ENCODE results near the gene EBP.
"Not testable (repeated sequence)": the region's sequence is repeated elsewhere in the genome, so short reads cannot be mapped to it uniquely, and the experiment has no call there.

EBP gene

DNA sequence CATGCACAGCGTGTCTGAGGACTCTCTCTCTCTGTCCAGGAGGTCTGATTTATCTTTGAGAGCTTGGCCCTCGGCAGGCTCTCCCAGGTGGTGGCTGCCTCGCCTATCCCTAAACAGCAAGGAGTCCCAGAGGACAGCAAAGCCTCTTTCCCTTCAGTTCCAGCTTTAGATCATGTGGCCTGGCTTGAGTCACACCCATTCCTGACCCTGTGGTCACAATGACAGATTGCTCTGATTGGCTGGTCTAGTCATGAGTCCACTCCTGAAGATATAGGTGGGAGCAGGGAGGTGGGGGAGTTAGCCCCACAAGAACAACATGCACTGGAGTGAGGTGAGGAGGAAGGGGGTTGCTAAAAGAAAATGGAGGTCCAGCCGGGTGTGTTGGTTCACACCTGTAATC is 24.9 kb upstream of the EBP start:
- no peak for DNase-seq

DNA sequence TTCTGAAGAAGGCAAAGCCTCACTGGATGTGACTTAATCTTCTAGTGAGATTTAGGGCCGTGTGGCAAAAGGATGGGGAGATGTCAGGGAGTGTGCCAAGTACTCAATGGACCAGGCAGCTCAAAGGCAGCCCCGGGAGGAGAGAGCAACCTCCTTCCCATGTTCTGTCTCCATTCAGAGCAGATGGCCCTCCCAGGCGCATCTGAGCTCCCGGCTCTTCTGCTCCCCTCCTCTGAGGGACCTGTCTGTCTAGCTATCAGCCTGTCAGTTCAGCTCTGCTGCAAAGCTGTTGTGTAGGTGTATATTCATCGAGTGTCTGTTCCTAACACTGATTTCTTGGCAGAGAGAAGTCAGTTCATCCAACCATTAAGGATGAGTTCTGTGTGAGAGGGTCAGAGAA is 23.7 kb upstream of the EBP start:
- no peak for DNase-seq

DNA sequence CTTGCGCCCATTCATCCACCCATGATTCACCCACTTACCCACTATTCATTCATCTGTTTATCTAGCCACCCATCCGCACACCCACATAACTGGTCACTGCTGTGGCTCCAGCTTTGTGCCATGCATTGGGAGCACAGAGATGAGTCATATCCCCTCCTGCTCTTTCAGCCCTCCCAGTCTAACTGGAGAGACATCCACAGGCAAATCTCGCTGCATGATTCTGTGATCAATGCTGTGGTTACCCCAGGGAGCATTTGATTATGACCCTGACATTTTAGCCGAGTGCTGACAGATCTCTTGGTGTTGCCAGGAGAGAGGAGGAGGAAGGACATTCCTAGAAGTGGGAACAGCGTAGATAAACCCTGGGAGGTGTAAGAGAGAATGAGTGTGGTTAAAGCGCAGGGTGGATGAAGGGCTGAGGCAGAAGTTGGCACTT is 23.2 kb upstream of the EBP start:
- DNase-seq: no peak

DNA sequence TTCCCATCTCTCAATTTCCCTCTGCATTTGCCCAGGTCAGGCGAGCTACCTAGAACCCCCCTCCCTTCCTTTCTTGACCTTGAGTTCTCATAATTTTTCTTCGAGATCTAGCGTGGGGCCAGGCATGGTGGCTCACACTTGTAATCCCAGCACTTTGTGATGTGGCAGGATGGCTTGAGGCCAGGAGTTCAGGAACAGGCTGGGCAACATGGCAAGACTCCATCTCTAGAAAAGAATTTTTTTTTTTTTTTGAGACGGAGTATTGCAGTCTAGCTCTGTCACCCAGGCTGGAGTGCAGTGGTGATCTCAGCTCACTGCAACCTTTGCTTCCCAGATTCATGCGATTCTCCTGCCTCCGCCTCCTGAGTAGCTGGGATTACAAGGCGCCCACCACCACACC is 17.3 kb upstream of the EBP start:
- DNase-seq: no peak

DNA sequence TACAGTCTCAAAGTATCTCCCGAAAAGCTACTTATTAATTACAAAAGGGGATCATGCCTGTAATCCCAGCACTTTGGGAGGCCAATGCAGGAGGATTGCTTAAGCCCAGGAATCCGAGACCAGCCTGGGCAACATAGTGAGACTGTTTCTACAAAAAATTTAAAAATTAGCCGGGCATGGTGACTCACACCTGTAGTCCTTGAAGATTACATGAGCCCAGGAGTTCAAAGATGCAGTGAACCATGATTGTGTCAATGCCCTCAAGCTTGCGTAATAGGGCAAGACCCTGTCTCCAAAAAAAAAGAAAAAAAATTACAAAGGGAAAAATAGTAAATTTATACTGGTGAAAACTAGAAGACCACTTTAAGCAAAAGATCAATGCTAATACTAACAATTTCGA is 16.1 kb upstream of the EBP start:
- DNase-seq: no peak

DNA sequence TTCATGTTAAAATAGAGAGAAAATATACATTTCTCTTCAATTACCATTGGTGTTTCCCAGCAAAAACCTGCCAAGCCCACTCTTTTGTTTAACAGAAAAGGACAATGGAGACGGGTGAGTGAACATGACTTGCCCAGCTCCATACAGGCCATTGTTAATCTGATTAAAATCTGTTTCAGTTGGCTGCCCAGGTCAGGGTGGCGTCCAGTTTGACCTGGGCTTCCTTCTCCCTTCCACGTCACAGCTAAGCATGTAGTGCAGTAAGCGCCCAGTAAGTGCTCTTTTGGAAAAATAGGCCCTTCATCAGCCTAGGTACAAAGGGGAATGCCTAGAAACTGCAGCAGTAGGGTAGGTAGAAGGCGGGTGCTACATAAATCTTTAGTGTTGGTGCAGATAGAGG is 14.4 kb upstream of the EBP start:
- no peak for DNase-seq

DNA sequence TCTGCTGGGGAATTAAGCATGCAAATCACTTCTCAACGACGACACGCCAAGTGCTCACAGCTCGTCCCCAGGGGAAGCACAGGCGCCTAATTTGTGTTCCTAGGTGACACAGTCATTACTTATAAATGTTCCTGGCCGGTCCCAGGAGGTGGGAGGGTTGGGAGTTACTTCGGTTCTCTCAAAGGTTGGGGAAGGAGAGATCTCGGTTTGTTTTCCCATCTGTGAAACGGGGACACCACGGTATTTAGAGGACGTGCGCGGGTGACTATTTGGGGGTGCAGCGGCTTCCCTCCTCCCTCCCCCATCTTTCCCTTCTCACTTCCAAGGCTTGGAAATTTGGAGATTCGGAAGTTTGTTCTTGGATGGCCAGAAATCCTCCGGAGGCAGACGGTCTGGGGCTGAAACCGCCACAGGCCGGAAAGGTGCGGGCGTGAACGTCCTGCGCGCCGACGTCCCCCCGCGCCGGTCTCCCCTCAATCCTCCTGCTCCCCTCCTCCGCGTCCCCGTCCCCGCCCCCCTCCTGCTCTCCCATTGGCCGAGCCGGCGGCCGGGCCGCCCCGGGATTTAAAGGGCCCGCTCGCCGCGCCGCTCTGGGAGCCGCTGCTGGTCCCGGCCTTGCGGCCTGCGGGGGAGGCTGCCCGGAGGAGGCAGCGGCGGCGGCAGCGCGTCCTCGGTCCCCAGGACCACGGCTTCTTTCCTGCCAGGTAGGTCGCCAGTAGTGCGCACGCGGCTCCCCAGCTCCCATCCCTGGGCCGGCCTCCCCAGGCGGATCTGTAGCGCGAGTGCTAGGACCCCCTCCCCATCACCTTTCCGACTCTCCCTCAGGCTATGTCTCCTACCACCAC is 13.0 kb upstream of the EBP start, which contains the start of gene PORCN:
TSS of gene PORCN (plus strand) at position 593 of the 845 bp plus-strand sequence. CDS start 829 bp downstream, outside the sequence.
- DNase-seq: peak; percentile 67

DNA sequence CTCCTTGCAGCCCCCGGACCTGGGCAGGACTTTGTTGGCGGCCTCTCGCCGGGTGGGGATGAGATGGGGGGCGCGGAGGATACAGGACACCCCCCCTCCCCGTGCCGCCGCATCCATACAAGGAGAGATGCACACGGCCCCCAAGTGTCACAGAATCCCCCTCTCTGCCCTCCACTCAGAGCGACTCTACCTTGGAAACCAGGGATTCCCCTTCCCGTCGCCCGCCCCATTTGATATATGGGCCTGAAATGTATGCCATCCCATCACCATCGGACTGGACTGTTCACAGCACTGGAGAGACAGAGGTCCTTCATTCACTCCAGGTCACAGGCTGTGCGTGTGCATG is 12.4 kb upstream of the EBP start:
- DNase-seq: no peak

DNA sequence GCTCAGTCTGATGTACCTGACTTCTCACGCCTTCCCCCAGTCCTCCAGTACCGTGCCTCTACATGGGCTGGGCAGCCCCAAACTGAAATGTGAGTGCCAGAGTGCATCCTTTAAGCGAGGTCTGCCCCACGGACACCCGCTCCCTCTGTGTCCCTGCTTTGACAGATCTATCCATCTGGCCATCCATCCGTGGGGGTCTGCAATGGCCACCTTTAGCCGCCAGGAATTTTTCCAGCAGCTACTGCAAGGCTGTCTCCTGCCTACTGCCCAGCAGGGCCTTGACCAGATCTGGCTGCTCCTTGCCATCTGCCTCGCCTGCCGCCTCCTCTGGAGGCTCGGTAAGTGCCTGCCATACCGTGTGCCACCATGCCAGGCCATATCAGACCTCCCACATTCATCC is 12.0 kb upstream of the EBP start:
- no peak for DNase-seq

DNA sequence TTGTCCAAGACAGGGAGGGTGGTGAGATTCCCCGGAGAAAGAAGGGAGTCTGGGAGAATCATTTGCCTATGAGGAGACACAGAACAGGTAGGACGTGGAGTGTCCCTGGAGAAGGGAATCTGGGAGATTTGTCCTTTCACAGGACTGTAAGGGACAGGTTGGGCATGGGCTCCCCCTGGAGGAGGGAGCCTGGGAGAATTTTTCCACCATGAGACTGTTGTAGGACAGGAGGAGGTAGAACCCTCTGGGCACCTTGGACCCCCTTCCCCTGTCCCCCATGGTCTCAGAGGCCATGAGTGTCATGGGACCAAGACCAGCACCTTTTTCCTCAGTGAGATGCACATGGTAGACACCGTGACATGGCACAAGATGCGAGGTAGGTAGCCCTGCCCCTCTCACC is 10.0 kb upstream of the EBP start:
- no peak for DNase-seq

DNA sequence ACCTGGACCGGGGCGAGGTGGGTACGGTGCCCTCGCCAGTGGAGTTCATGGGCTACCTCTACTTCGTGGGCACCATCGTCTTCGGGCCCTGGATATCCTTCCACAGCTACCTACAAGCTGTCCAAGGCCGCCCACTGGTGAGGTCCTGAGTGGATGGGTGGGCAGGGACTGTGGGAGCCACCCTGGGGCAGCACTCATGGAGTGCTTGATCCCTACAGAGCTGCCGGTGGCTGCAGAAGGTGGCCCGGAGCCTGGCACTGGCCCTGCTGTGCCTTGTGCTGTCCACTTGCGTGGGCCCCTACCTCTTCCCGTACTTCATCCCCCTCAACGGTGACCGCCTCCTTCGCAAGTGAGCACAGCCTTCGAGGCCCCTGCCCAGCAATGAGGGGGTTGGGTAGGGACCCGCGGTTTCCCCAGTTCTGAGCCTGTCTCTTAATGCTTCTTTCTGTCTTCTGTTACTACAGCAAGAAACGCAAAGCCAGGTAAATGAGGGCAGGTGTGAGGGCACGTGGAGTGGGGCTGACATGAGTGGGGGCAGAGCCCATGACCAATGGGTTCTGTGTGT is 9.2 kb upstream of the EBP start:
- DNase-seq: no peak

DNA sequence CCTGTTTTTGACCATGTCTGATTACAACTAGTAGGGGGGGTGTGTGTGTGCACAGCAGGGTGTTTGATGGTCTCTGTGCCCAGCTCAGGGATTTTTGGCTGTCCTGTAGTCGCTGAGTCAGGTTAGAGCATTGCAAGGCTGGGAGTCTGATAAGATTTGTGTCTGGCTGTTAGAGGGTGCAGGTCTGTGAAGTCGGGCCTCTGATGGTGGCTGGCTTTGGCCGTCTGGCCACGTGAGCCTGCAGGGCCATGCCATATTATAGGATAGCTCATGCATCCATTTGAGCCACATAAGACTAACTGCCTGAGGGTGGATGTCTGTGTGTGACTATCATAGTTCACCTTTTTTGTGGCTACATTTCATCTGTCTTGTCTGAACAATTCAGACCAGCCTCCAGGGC is 7.9 kb upstream of the EBP start:
- no peak for DNase-seq

DNA sequence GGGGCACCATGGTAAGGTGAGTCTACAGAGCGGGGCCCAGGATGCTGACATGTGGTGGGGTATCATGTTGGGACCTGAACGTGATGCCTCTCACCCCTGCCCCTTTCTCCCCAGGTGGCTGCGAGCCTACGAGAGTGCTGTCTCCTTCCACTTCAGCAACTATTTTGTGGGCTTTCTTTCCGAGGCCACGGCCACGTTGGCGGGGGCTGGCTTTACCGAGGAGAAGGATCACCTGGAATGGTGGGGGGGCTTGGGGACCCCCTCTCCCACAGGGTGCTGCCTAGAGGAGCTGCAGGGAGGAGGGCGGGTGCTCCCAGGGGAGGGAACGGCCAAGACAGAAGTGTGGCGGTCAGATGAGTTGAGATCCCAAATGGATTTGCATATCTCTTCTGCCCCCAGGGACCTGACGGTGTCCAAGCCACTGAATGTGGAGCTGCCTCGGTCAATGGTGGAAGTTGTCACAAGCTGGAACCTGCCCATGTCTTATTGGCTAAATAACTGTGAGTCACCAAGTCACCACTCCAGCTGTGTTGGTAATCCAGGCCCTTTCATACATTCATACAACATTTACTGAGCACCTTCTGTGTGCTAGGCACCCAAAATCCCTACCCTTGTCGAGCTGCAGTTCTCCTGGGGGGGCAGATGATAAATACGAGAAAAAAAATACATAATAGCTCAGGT is 7.3 kb upstream of the EBP start:
- no peak for DNase-seq

DNA sequence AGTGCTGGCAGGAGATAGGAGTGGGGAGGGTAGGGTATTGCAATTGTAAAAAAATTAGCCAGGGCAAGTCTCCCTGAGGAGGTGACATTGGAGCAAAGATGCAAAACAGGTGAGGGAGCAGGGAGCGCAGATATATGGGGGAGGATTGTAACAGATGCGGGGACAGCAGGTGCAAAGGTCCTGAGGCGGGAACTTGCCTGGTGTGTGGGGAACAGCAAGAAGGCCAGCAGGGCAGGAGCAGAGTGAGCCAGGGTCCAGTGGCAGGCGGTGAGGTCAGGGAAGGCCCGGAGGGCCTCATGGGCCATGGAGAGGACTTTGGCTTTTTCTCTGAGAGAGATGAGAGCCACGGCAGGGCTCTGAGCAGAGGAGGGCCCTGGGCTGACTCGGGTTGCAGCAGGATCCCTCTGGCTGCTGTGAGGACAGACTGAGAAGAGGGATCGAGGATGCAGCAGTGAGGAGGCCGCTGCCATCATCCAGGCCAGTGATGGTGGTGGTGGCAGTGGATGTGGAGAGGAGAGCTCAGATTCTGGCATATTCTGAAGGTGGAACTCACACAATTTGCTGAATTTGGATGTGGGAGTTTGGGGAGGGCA is 6.6 kb upstream of the EBP start:
- no peak for DNase-seq

DNA sequence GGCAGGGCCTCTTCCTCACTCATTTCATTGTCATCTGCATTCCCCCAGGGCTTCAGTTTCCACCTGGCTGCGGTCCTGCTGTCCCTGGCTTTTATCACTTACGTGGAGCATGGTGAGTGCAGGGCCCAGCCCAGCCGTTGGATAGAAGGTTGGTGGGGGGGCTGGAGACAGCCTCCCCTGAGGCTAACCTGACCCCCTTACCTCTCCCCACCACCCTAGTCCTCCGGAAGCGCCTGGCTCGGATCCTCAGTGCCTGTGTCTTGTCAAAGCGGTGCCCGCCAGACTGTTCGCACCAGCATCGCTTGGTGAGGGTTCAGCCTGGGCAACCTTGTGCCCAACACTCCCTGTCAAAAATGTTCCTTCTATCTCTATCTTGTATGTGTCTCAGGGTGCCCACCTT is 5.8 kb upstream of the EBP start:
- no peak for DNase-seq

DNA sequence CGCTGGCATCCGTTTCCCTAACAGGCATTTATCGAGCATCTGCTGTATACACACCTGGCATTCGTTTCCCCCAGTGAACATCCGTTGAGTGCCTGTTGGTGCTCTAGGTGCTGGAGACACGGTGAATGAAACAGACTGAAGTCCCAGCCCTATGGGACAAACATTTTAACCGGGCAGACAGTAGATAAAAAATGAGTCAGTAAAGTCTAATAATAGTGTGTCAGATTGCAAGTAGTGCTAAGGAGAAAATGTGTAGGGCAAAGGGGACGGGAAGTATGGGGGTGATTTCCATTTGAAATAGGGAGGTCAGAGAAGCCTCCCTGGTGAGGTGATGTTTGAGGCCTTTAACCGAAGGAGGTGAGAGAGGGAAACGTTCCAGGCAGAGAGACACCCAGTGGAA is 5.3 kb upstream of the EBP start:
- no peak for DNase-seq

DNA sequence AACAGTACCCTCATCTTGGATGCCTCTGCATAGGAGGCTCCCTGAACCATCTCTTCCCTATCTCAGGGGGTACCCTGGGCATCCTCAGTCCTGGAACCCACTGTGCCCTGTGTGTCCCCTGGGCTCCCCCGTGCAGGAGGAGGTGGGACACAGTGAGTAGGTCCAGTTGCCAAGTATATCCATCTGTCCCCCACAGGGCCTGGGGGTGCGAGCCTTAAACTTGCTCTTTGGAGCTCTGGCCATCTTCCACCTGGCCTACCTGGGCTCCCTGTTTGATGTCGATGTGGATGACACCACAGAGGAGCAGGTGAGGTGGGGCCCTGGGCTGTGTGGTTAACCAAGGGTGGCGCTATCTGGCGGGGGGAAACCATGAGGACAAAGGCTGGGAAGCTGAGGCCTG is 4.6 kb upstream of the EBP start:
- no peak for DNase-seq

DNA sequence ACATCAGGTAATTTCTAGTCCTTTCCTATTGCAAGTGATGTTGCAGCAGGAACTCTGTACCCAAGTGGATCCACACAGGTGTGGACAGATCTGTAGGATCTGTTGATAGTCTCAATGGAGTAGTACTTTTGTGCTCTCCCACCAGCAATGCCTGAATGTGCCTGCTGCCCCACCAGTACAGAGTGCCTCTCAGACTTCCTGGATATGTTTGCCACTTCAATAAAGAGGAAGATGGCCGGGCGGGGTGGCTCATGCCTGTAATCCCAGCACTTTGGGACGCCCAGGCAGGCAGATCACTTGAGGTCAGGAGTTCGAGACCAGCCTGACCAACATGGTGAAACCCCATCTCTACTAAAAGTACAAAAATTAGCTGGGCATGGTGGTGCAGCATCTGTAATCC is 2.1 kb upstream of the EBP start:
- not testable (repeated sequence) for DNase-seq

DNA sequence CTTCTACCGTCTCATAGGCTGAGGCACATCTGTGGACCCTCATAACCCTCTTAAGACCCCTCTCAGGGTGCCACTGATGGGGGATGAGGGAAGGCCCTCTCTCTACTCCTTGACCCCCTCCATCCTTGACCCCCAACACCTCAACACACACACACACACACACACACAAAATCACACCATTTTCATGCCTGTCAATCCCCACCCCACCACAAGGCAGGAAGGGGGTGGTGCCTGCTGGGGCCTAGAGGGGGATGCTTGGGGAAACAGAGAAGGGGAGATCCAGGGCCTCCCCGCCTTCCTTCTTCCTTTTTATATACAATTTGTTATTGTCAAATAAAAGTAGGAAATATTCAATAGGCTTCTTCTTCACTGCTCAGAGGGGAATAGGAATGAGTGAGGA is 1.2 kb upstream of the EBP start:
- DNase-seq: no peak

DNA sequence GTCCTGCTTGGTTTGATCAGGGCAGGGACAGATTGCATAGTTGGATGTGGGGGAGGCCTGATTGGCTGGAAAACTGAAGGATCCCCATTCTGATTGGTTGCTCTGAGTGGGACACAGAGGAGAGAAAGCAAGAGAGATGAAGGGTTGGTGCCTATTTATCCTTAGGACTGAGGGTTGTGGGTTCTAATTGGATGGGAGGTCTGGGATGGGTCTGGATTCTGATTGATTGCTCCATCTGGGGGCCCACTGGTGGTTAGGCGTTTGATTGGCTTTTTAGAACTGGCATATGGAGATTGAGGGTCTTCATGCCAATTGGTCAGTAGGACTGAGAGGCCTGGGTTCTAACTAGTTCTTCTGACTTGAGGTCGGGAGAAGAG is 644 bp upstream of the EBP start:
- no peak for DNase-seq

DNA sequence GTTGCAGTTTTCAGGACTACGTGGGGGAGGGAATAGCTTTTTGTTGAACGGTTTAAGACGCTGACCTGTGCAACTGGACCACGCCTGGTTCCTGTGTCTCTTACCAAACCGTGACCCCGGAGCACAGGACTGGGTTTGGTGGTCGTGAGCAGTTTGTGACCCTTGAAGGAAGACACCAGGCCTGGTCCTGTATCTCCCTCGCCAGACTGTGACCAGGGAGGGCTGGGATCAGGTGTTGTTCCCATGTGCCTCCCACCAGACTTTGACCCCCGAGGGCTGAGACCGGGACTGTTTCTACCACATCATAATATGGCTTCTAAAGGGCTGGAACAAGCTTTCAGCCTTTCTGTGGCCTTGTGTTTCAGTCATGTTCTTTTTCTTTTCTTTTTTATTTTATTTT is 683 bp downstream of the EBP start:
- no peak for DNase-seq

DNA sequence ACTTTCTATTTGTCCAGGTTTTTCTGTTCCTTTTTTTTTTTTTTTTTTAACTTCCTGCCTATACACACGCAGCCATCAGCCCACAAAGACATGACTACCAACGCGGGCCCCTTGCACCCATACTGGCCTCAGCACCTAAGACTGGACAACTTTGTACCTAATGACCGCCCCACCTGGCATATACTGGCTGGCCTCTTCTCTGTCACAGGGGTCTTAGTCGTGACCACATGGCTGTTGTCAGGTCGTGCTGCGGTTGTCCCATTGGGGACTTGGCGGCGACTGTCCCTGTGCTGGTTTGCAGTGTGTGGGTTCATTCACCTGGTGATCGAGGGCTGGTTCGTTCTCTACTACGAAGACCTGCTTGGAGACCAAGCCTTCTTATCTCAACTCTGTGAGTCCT is 2.1 kb downstream of the EBP start:
- no peak for DNase-seq

DNA sequence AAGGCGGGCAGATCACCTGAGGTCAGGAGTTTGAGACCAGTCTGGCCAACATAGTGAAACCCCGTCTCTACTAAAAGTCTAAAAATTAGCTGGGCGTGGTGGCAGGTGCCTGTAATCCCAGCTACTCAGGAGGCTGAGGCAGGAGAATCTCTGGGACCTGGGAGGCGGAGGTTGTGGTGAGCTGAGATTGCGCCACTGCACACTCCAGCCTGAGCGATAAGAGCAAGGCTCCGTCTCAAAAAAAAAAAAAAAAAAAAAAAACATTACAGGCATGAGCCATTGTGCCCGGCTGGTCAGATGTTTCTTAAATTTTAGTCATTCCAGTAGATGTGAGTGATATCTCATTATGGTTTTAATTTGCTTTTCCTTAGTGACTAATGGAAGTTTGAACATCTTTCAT is 4.2 kb downstream of the EBP start:
- DNase-seq: not testable (repeated sequence)

DNA sequence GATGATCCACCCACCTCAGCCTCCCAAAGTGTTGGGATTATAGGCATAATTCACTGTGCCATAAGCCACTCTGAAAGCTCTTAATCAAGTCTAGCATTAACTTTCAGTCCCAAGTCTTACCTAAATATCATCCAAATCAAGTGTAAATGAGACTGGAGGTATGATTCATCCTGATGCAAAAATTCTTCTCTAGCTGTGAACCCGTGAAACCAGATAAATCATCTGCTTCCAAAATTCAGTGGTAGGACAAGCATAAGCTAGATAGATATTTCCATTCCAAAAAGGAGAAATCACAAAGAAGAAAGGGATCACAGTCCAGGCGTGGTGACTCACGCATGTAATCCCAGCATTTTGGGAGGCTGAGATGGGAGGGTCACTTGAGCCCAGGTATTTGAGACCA is 9.1 kb downstream of the EBP start:
- no peak for DNase-seq

Measured in activated T-cell treated with anti-CD3 and anti-CD28 coated beads for 4 hours (primary cell).